GM18873 (cell line): ENCODE results near the gene LYSET.
"Not testable (repeated sequence)": the region's sequence is repeated elsewhere in the genome, so short reads cannot be mapped to it uniquely, and the experiment has no call there.

ENCODE experiments used
- ATAC-seq: cut with Tn5 transposase; IDR thresholded peaks from one replicate; pipeline ENCODE4 v1.9.1; 2021; ENCODE audit warnings: mild to moderate bottlenecking, moderate library complexity, moderate number of reproducible peaks; ENCODE audit not compliant: unreplicated experiment, low FRiP score

Gene LYSET

DNA sequence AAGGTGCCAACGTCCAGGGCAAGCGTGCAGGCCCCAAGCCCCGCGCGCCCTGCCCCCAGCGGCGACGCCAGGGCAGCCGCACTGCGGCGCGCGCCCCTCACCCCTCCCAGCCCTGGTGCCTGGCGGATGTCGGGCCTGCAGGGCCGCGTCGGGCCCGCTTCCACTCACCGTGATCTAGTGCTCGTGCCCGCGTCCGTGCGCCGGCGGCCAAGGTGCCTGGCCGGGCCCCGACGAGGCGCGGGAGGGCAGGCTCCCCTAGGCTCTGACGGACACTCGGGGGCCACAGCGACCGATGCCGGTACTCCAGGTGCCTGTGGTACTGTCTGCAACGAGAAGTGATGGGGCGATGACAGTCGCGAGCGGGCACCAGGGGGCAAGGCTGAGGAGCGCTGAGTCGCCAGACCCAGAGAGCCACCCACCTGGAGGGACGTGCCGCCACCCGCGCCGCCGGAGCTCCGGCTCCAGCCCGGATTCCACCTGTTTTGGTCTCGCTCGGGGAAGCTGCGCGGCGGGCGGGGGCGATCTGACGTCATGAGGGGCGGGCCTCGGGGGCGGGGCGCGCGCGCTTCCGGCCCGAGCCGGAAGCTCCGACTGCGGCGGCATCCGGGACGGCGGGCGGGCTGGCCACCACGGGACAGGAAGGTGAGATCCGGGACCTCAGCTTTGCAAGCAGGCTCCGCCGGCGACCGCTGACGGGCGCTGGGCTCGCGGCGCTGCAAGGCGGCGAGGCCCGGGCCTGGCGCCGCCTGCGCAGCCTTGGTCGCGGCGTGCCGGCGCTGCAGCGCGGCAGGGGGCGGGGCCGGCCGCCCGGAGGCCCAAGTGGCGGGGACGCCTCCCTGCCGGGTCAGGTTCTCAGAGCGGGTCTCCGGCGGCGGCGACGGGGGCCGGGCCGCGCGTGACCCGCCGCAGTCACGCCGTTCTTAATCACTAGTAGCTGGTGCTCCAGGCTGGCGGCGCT, at the start of gene LYSET, which contains the start of gene MOAP1:
Gene LYSET (plus strand): TSS at position 927 of the 958 bp plus-strand sequence. CDS start 89 bp downstream, outside the sequence.
Gene MOAP1 (minus strand): TSS at position 507 of the 958 bp plus-strand sequence. CDS start 655 bp downstream, outside the sequence.
- ATAC-seq, result peak; percentile 77

GRCh38 chr14:93135399-93135798, 49.7 kb upstream of the LYSET start:
- ATAC-seq, result no peak

GRCh38 chr14:93136009-93136408, 49.1 kb upstream of the LYSET start:
- no peak for ATAC-seq

GRCh38 chr14:93136508-93136907, 48.6 kb upstream of the LYSET start:
- ATAC-seq, result not testable (repeated sequence)

DNA sequence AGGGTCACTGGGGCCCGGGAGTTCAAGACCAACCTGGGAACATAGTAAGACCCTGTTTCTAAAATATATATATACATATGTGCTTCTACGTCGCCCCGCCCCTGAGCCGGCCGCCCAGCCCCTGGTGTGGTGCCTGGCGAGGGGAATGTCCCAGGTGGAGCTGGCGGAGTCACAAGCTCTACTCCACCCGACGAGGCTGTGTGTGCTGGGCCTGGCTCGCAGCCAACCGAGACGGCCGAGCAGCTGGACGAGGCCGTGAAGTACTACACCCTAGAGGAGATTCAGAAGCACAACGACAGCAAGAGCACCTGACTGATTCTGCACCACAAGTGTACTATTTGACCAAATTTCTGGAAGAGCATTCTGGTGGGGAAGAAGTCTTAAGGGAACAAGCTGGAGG, 47.3 kb upstream of the LYSET start:
- no peak for ATAC-seq

DNA sequence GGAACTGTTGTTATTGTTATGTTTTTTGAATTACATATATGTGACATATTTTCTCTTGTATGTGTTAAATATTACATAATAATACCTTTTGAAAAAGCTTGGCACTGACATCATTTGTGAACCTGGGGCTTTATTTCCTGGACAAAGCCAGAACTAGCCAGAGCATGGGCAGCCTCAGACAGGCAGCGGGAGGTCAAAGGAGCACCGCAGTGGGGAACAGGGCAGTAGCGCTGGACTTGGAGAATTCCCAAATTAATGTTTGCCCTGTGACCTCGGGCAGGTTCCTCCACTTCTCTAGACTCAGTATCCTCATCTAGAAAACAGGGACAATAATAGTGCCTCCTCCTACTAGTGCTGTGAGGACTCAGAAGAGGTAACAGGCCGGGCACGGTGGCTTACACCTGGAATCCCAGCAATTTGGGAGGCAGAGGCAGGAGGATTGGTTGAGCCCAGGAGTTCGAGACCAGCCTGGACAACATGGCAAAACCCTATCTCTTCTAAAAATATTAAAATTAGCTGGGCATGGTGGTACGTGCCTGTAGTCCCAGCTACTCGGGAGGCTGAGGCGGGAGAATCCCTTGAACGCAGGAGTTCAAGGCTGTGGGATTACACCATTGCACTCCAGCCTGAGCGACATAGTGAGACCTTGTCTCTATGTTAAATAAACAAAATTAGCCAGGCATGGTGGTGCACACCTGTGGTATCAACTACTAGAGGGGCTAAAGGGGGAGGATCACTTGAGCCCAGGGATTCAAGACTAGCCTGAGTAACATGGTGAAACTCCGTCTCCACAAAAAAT, 42.1 kb upstream of the LYSET start:
- no peak for ATAC-seq

DNA sequence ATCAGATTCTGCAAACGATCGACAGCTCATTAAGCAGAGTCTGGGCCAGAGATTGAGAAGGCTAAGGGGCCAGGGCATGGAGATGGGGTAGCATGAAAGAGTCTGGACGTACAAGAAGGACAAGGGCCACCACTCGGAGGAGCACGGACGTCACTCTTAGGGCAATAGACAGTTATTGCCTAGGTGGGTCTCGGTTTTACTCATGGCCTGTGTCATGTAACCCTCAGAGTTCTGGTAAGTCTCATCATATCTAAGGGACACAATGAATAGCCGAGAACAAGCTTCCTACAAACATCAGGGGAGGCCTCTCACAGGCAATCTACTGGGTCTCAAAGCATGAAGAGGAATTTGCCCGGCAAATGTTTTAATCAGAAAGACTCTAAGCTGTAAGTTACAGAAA, 39.0 kb upstream of the LYSET start:
- peak; percentile 53 for ATAC-seq

DNA sequence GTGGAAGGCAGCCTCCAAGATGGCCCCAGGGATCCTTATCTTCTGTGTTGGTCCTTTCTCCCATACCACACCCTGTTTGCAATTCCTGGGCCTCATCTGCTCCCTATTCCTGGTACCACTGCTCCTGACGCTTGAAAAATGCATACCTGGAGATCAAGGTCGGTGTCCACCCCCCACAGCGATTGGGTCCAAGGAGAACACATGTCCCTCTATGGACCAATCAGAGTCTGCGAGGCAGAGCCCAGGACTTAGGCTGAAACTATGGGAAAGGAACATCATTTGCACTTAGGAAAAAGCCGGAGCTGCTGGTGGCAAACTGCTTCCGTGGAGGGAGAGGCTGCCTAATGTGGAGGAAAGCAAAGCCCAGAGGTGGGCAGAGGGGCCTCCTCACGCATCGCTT, 36.1 kb upstream of the LYSET start:
- ATAC-seq, result no peak

GRCh38 chr14:93150227-93151208, 34.6 kb upstream of the LYSET start:
- no peak for ATAC-seq

GRCh38 chr14:93153121-93153520, 32.0 kb upstream of the LYSET start:
- ATAC-seq, result no peak

- no peak for ATAC-seq
Observed at GRCh38 chr14:93155667-93156066, 29.4 kb upstream of the LYSET start.

DNA sequence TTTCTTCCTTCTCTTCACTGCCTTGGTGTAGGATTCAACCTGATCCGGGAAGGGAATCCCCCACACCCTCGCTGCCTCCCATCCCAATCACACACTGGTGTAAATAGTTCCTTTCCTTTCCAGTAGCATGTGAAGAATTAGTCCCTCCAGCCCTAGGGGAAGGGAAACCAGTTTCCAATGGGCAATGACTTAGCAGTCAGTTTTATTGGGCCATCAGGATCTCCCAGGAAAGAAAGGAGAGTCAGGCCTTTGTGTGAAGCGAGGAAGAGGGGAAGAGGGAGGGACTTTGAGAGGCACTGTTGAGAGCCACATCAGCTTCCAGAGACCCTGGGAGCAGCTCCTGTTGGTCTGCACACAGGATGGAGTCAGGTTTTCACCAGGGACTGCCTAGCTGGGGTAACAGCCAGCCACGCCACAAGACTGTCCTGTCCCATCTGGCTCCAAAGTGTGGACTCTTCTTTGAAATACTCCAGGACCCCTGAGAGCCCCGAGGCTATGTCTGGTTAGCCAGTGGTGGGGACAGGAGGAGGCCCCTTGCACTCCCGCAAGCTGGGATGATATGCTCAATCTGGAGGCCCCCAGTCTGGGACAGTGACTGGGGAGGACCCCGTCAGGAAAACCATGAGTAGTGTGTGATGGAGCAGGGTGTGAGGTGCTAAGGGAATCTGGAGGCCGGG, 28.3 kb upstream of the LYSET start:
- no peak for ATAC-seq

DNA sequence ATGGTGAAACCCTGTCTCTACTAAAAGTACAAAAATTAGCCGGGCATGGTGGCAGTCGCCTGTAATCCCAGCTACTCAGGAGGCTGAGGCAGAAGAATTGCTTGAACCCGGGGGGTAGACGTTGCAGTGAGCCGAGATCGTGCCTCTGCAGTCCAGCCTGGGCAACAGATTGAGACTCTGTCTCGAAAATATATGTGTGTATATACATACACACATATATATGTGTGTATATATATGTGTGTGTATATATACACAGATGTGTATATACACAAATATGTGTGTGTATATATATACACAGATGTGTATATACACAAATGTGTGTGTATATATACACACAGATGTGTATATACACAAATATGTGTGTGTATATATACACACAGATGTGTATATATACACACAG, 26.8 kb upstream of the LYSET start:
- ATAC-seq, result not testable (repeated sequence)

GRCh38 chr14:93159625-93160352, 25.3 kb upstream of the LYSET start:
- ATAC-seq, result not testable (repeated sequence)

DNA sequence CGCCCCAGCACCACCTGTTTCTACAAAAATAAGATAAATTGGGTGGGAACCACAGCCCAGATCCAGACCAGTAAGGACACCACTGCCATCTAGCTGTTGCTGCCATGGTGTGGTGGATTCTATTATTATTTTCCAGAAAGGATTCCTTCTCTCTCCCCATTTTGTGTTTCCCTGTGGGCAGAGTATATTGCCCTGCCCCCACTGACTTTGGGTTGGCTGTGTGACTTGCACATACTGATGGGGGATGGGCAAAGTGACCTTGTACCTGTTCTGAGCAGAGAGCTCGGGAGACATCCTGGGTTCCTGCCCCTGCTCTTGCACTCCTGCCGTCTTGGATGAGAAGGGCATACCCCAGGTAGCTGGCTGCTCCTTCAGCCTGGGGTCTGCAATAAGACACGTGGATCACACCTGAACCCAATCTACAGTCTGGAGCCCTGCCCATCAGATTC, 24.7 kb upstream of the LYSET start:
- no peak for ATAC-seq

GRCh38 chr14:93161411-93161940, 23.6 kb upstream of the LYSET start:
- ATAC-seq, result no peak

GRCh38 chr14:93163564-93163963, 21.6 kb upstream of the LYSET start:
- ATAC-seq, result no peak
